ENCODE results near the gene MEGF11.

Gene MEGF11

GRCh38 chr15:65924004-65924403 lies 329.5 kb downstream of the MEGF11 start:
- no peak for DNase-seq (ENCODE audit: extremely low spot score)
- TF ChIP-seq, protein P1, sequence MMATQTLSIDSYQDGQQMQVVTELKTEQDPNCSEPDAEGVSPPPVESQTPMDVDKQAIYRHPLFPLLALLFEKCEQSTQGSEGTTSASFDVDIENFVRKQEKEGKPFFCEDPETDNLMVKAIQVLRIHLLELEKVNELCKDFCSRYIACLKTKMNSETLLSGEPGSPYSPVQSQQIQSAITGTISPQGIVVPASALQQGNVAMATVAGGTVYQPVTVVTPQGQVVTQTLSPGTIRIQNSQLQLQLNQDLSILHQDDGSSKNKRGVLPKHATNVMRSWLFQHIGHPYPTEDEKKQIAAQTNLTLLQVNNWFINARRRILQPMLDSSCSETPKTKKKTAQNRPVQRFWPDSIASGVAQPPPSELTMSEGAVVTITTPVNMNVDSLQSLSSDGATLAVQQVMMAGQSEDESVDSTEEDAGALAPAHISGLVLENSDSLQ (IDR thresholded peaks at IDR 0.05): no peak
- TF ChIP-seq SUZ12 (IDR thresholded peaks at IDR 0.05) (no peak), ZNF384 (IDR thresholded peaks at IDR 0.05) (no peak), CTBP1 (IDR thresholded peaks at IDR 0.05; ENCODE audit: borderline replicate concordance) (no peak), NFRKB (IDR thresholded peaks at IDR 0.05) (no peak), FOXA1 (IDR thresholded peaks at IDR 0.05) (no peak), BHLHE40 (IDR thresholded peaks at IDR 0.05; ENCODE audit: borderline replicate concordance) (no peak), TARDBP (IDR thresholded peaks at IDR 0.05) (no peak), FOXK2 (IDR thresholded peaks at IDR 0.05) (no peak), ELF4 (IDR thresholded peaks at IDR 0.05) (no peak), LEF1 (IDR thresholded peaks at IDR 0.05; ENCODE audit: borderline replicate concordance) (no peak), HDGF (IDR thresholded peaks at IDR 0.05; ENCODE audit: borderline replicate concordance) (no peak), L3MBTL2 (conservative IDR thresholded peaks at IDR 0.05) (no peak), ARNT (IDR thresholded peaks at IDR 0.05) (no peak), FOXM1 (IDR thresholded peaks at IDR 0.05; ENCODE audit: borderline replicate concordance) (no peak), SP1 (IDR thresholded peaks at IDR 0.05) (no peak)
- ChIA-PET POLR2A (no interaction called here), CTCF (no interaction called here)

GRCh38 chr15:65923264-65923663 lies 330.3 kb downstream of the MEGF11 start:
- POLR2A ChIA-PET: no interaction called here
- TF ChIP-seq SP1 (IDR thresholded peaks at IDR 0.05): no peak
- DNase-seq (ENCODE audit: extremely low spot score): no peak
- CTCF ChIA-PET: no interaction called here

DNA sequence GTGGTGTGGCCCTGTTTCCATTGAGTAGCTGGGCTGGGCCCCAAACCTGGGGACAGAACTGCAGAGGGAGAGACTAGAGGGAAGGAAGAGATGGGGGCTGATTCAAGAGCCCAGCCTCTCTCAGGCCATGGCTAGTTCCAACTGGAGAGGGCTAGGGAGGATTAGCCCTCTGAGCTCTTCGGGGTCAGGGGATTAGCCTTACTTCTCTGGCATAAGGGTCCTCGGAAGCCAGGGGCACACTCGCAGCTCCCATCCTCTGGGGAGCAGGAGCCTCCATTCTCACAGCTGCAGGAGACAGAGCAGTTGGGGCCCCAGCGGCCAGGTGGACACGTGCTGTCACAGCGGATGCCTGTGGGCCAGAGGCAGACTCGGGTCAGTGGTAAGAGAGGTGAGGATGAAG lies 330.9 kb downstream of the MEGF11 start:
- TF ChIP-seq ARNT (IDR thresholded peaks at IDR 0.05) (no peak), L3MBTL2 (conservative IDR thresholded peaks at IDR 0.05) (no peak), FOXM1 (IDR thresholded peaks at IDR 0.05; ENCODE audit: borderline replicate concordance) (no peak), CTBP1 (IDR thresholded peaks at IDR 0.05; ENCODE audit: borderline replicate concordance) (no peak), SP1 (IDR thresholded peaks at IDR 0.05) (no peak), ELF4 (IDR thresholded peaks at IDR 0.05) (no peak), SUZ12 (IDR thresholded peaks at IDR 0.05) (no peak), LEF1 (IDR thresholded peaks at IDR 0.05; ENCODE audit: borderline replicate concordance) (no peak), TARDBP (IDR thresholded peaks at IDR 0.05) (no peak), FOXK2 (IDR thresholded peaks at IDR 0.05) (no peak)
- TF ChIP-seq, protein P1 (IDR thresholded peaks at IDR 0.05): no peak
- no peak for DNase-seq (ENCODE audit: extremely low spot score)
- POLR2A ChIA-PET: no interaction called here
- CTCF ChIA-PET: no interaction called here

DNA sequence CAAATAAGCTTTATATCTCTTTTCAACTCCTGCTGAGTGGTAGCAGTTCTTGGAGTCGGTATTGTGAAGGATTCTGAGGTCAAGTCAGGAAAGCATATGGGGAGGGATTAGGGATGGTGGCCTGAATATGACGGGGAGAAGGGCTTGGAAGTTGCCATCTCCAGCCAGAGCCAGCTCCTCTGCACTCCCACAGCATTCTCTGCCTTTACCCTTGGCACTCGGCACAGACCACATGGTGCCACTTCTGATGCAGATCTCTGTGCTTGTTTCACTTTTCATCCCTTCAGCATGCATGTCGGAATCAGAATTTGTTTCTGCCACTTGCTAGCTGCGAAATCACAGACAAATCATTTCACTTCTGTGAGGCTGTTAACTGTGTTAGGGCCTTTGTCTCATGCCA lies 331.8 kb downstream of the MEGF11 start:
- no peak for DNase-seq (ENCODE audit: extremely low spot score)
- POLR2A ChIA-PET: no interaction called here
- TF ChIP-seq HDGF (IDR thresholded peaks at IDR 0.05; ENCODE audit: borderline replicate concordance): no peak
- CTCF ChIA-PET: interaction anchor here (0.7 kb wide), 1 partner anchor 15 kb away, joined by 3 read pairs; no protein-coding TSS in a partner anchor

DNA sequence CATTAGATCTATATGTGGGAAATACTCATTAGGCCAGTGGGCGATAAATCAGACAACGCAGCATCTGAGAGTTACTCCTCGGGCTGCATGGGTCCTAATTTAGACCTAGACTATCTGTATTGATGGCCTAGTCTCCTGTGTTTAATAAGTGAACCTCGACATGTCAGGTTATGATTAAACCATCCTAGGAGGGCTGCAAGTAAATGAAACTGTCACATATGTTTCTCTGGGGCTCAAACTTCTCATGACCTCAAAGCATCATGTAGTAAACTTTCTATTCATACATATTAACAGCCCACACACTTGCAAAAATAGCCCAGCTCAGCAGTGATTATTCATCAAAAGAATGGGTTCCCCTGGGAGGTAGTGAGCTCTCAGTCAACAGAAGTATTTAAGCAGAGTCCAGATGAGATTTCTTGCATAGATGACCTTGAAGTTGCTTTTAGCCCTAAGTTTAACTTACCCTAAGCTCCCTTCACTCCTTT lies 332.7 kb downstream of the MEGF11 start:
- POLR2A ChIA-PET: no interaction called here
- CTCF ChIA-PET: interaction anchor here (0.6 kb wide), 1 partner anchor 401 kb away, joined by 4 read pairs; no protein-coding TSS in a partner anchor
- TF ChIP-seq L3MBTL2 (conservative IDR thresholded peaks at IDR 0.05) (no peak), HDGF (IDR thresholded peaks at IDR 0.05; ENCODE audit: borderline replicate concordance) (no peak), CTBP1 (IDR thresholded peaks at IDR 0.05; ENCODE audit: borderline replicate concordance) (no peak), FOXM1 (IDR thresholded peaks at IDR 0.05; ENCODE audit: borderline replicate concordance) (no peak), ARNT (IDR thresholded peaks at IDR 0.05) (no peak), BHLHE40 (IDR thresholded peaks at IDR 0.05; ENCODE audit: borderline replicate concordance) (no peak), NFRKB (IDR thresholded peaks at IDR 0.05) (no peak), ZNF384 (IDR thresholded peaks at IDR 0.05) (no peak), ELF4 (IDR thresholded peaks at IDR 0.05) (no peak), LEF1 (IDR thresholded peaks at IDR 0.05; ENCODE audit: borderline replicate concordance) (no peak)
- TF ChIP-seq, protein P1 (IDR thresholded peaks at IDR 0.05): no peak
- no peak for DNase-seq (ENCODE audit: extremely low spot score)

GRCh38 chr15:65920121-65920520 lies 333.4 kb downstream of the MEGF11 start:
- ChIA-PET POLR2A (no interaction called here), CTCF (no interaction called here)
- TF ChIP-seq FOXK2 (IDR thresholded peaks at IDR 0.05) (no peak), L3MBTL2 (conservative IDR thresholded peaks at IDR 0.05) (no peak), FOXA1 (IDR thresholded peaks at IDR 0.05) (no peak), ZNF384 (IDR thresholded peaks at IDR 0.05) (no peak), ARNT (IDR thresholded peaks at IDR 0.05) (no peak), SP1 (IDR thresholded peaks at IDR 0.05) (no peak), BHLHE40 (IDR thresholded peaks at IDR 0.05; ENCODE audit: borderline replicate concordance) (no peak), ELF4 (IDR thresholded peaks at IDR 0.05) (no peak), TARDBP (IDR thresholded peaks at IDR 0.05) (no peak), FOXM1 (IDR thresholded peaks at IDR 0.05; ENCODE audit: borderline replicate concordance) (no peak), NFRKB (IDR thresholded peaks at IDR 0.05) (no peak), HDGF (IDR thresholded peaks at IDR 0.05; ENCODE audit: borderline replicate concordance) (no peak), SUZ12 (IDR thresholded peaks at IDR 0.05) (no peak), CTBP1 (IDR thresholded peaks at IDR 0.05; ENCODE audit: borderline replicate concordance) (no peak), LEF1 (IDR thresholded peaks at IDR 0.05; ENCODE audit: borderline replicate concordance) (no peak)
- TF ChIP-seq, protein P1 (IDR thresholded peaks at IDR 0.05): no peak
- DNase-seq (ENCODE audit: extremely low spot score): no peak
